22Rv1 (cell line): ENCODE results near the gene RAB28.

Source experiments
- CTCF ChIP-seq: fragments of 450-650 bp; IDR thresholded peaks from 2 replicates; pipeline ENCODE4 v1.5.1; 2017; ENCODE audit warnings: mild to moderate bottlenecking
- ZFX ChIP-seq: fragments of 450-650 bp; IDR thresholded peaks from 2 replicates; pipeline ENCODE4 v1.6.1; 2017; ENCODE audit warnings: antibody characterized with exemption, borderline replicate concordance

GRCh38 chr4:13452927-13453579 lies 31.1 kb downstream of the RAB28 start:
- TF ChIP-seq CTCF = no peak
- no peak for TF ChIP-seq ZFX
